ENCODE measurements around the gene SLC6A19. TPM values are rescaled to one million over a fixed set of nuclear protein-coding genes. Genes with fewer than 3 reads are reported as not detected.

Gene SLC6A19
- total RNA-seq, 1 experiment from 2014 or later, result not detected

- Histone ChIP-seq H3K36me3 (ENCODE audit: low read depth, low read length) (no peaks in the 10 kb centered on the region), H3K4me2 (ENCODE audit: low read length) (no peak overlapping the region), H3K27me3 (ENCODE audit: low read length) (peaks cover 7% of the 10 kb centered on the region), H4K20me1 (ENCODE audit: low read length) (no peaks in the 10 kb centered on the region), H2AFZ (ENCODE audit: low read length) (no peak overlapping the region), H3K27ac (ENCODE audit: low read length) (no peak overlapping the region), H3F3A (ENCODE audit: low read length, unreplicated experiment) (no peaks in the 10 kb centered on the region), H3K9me3 (ENCODE audit: low read length) (no peaks in the 10 kb centered on the region), H3K9ac (ENCODE audit: low read length) (no peak overlapping the region), H3K9me2 (replicated peaks; ENCODE audit: low read length) (no peaks in the 10 kb centered on the region), H3K79me2 (ENCODE audit: low read length) (no peaks in the 10 kb centered on the region), H3K4me1 (ENCODE audit: insufficient read depth, low read length) (no peaks in the 10 kb centered on the region), H3K4me3 (ENCODE audit: low read length) (no peak overlapping the region)
- ChIA-PET POLR2A (ENCODE audit: unreplicated experiment) (no interaction called here), CTCF (no interaction called here)
- intact Hi-C loops (cut with micrococcal nuclease), result no loop called here
- DNase-seq, result no peak
- TF ChIP-seq EZH2phosphoT487 (IDR thresholded peaks at IDR 0.05; ENCODE audit: borderline replicate concordance, low read length), result no peak
- TF ChIP-seq CTCF (conservative IDR thresholded peaks at IDR 0.05; ENCODE audit: low read depth, low read length), result no peak
- no peak for TF ChIP-seq EZH2 (IDR thresholded peaks at IDR 0.05; ENCODE audit: low read length, unreplicated experiment)
- BruUV-seq (replicated peaks), result no TSS peak
- no peak for ATAC-seq
Observed at GRCh38 chr5:1220831-1221230, 19.4 kb downstream of the SLC6A19 start.

- Histone ChIP-seq H3K9me3 (ENCODE audit: low read length) (no peaks in the 10 kb centered on the region), H3K4me2 (ENCODE audit: low read length) (no peak overlapping the region), H2AFZ (ENCODE audit: low read length) (no peak overlapping the region), H3K27ac (ENCODE audit: low read length) (no peak overlapping the region), H4K20me1 (ENCODE audit: low read length) (no peaks in the 10 kb centered on the region), H3K9ac (ENCODE audit: low read length) (no peak overlapping the region), H3K79me2 (ENCODE audit: low read length) (no peaks in the 10 kb centered on the region), H3K36me3 (ENCODE audit: low read depth, low read length) (no peaks in the 10 kb centered on the region), H3K4me3 (ENCODE audit: low read length) (no peak overlapping the region), H3K27me3 (ENCODE audit: low read length) (peaks cover 7% of the 10 kb centered on the region), H3K9me2 (replicated peaks; ENCODE audit: low read length) (no peaks in the 10 kb centered on the region), H3K4me1 (ENCODE audit: insufficient read depth, low read length) (no peaks in the 10 kb centered on the region), H3F3A (ENCODE audit: low read length, unreplicated experiment) (no peaks in the 10 kb centered on the region)
- ATAC-seq (no peak), DNase-seq (no peak)
- intact Hi-C loops (cut with micrococcal nuclease), result no loop called here
- TF ChIP-seq EZH2phosphoT487 (IDR thresholded peaks at IDR 0.05; ENCODE audit: borderline replicate concordance, low read length) (no peak), CTCF (conservative IDR thresholded peaks at IDR 0.05; ENCODE audit: low read depth, low read length) (no peak), EZH2 (IDR thresholded peaks at IDR 0.05; ENCODE audit: low read length, unreplicated experiment) (no peak)
- ChIA-PET CTCF (no interaction called here), POLR2A (ENCODE audit: unreplicated experiment) (no interaction called here)
- no TSS peak for BruUV-seq (replicated peaks)
Observed at GRCh38 chr5:1221721-1222120, 20.3 kb downstream of the SLC6A19 start.

- no peak overlapping the region for H3K9ac ChIP-seq (ENCODE audit: low read length)
- ChIA-PET POLR2A (ENCODE audit: unreplicated experiment) (no interaction called here), CTCF (no interaction called here)
- BruUV-seq (replicated peaks), result no TSS peak
- H3K4me1 ChIP-seq (ENCODE audit: insufficient read depth, low read length), result peaks cover 2% of the 10 kb centered on the region
- TF ChIP-seq EZH2phosphoT487 (IDR thresholded peaks at IDR 0.05; ENCODE audit: borderline replicate concordance, low read length), result no peak
- TF ChIP-seq EZH2 (IDR thresholded peaks at IDR 0.05; ENCODE audit: low read length, unreplicated experiment), result no peak
- no peak for TF ChIP-seq CTCF (conservative IDR thresholded peaks at IDR 0.05; ENCODE audit: low read depth, low read length)
- H3F3A ChIP-seq (ENCODE audit: low read length, unreplicated experiment), result no peaks in the 10 kb centered on the region
- H3K27me3 ChIP-seq (ENCODE audit: low read length), result peaks cover 7% of the 10 kb centered on the region
- no peaks in the 10 kb centered on the region for H3K9me2 ChIP-seq (replicated peaks; ENCODE audit: low read length)
- 0 out of 2 replicates have a peak, but pooled peaks cover under 1% of the 10 kb centered on the region for H4K20me1 ChIP-seq (ENCODE audit: low read length)
- H3K79me2 ChIP-seq (ENCODE audit: low read length), result no peaks in the 10 kb centered on the region
- DNase-seq (no peak), ATAC-seq (no peak)
- intact Hi-C loops (cut with micrococcal nuclease), result no loop called here
- no peak overlapping the region for H3K4me3 ChIP-seq (ENCODE audit: low read length)
- no peak overlapping the region for H3K27ac ChIP-seq (ENCODE audit: low read length)
- no peaks in the 10 kb centered on the region for H3K9me3 ChIP-seq (ENCODE audit: low read length)
- no peaks in the 10 kb centered on the region for H3K36me3 ChIP-seq (ENCODE audit: low read depth, low read length)
- no peak overlapping the region for H2AFZ ChIP-seq (ENCODE audit: low read length)
- H3K4me2 ChIP-seq (ENCODE audit: low read length), result no peak overlapping the region
Observed at GRCh38 chr5:1222147-1222546, 20.8 kb downstream of the SLC6A19 start.
